GM12878 (cell line): ENCODE data around the gene GOPC. TPM values are rescaled to one million over a fixed set of nuclear protein-coding genes. Genes with fewer than 3 reads are reported as not detected.

Experiments
- ATF2 ChIP-seq: IDR thresholded peaks from 2 replicates; pipeline ENCODE4 v1.6.1; 2012; ENCODE audit warnings: low read length, inconsistent platforms
- CHD4 ChIP-seq: fragments of 200-600 bp; sonication (generic); IDR thresholded peaks from 2 replicates; pipeline ENCODE4 v1.6.1; 2016; ENCODE audit warnings: mild to moderate bottlenecking
- E2F4 ChIP-seq: IDR thresholded peaks from 2 replicates; pipeline ENCODE4 v1.6.1; 2012; ENCODE audit warnings: low read depth, low read length, improper control_type of control experiment
- E2F8 ChIP-seq: fragments of 450-650 bp; IDR thresholded peaks from 2 replicates; pipeline ENCODE4 v1.6.1; 2018; ENCODE audit warnings: mild to moderate bottlenecking, low read depth, moderate library complexity; ENCODE audit not compliant: partially characterized antibody
- ELK1 ChIP-seq: IDR thresholded peaks from 2 replicates; pipeline ENCODE4 v1.6.1; 2012; ENCODE audit warnings: low read depth, low read length, improper control_type of control experiment
- HDAC2 ChIP-seq: fragments of 200-600 bp; sonication (generic); IDR thresholded peaks from 2 replicates; pipeline ENCODE4 v1.6.1; 2017
- MEF2B ChIP-seq: fragments of 450-650 bp; IDR thresholded peaks from 2 replicates; pipeline ENCODE4 v1.6.1; 2018; ENCODE audit warnings: mild to moderate bottlenecking, moderate library complexity; ENCODE audit not compliant: partially characterized antibody, poor library complexity, severe bottlenecking
- MXI1 ChIP-seq: fragments of 150-350 bp; IDR thresholded peaks from 2 replicates; pipeline ENCODE4 v1.6.1; 2011; ENCODE audit warnings: low read depth, mild to moderate bottlenecking, inconsistent platforms, low read length, improper control_type of control experiment
- POLR2AphosphoS2 ChIP-seq: IDR thresholded peaks from 2 replicates; pipeline ENCODE4 v1.6.1; 2011; ENCODE audit warnings: low read depth, mild to moderate bottlenecking, low read length, improper control_type of control experiment, moderate library complexity
- RAD51 ChIP-seq: fragments of 450-650 bp; IDR thresholded peaks from 2 replicates; pipeline ENCODE4 v1.6.1; 2016; ENCODE audit warnings: moderate library complexity, mild to moderate bottlenecking, inconsistent platforms
- RB1 ChIP-seq: fragments of 450-650 bp; formaldehyde crosslinking; IDR thresholded peaks from 2 replicates; pipeline ENCODE4 v1.6.1; 2017; ENCODE audit warnings: mild to moderate bottlenecking, borderline replicate concordance
- SMAD5 ChIP-seq: IDR thresholded peaks from 2 replicates; pipeline ENCODE4 v1.6.1; 2016; ENCODE audit warnings: antibody characterized with exemption, low read depth
- TCF3 ChIP-seq: IDR thresholded peaks from 2 replicates; pipeline ENCODE4 v1.6.1; 2012; ENCODE audit warnings: low read depth, mild to moderate bottlenecking, low read length, borderline replicate concordance; ENCODE audit not compliant: insufficient read depth
- TCF7 ChIP-seq: IDR thresholded peaks from 2 replicates; pipeline ENCODE4 v1.6.1; 2014; ENCODE audit warnings: antibody characterized with exemption, borderline replicate concordance
- ZZZ3 ChIP-seq: IDR thresholded peaks from 2 replicates; pipeline ENCODE4 v1.6.1; 2011; ENCODE audit warnings: low read depth; ENCODE audit not compliant: control insufficient read depth, insufficient read length
- polyA plus RNA-seq, 11 experiments: library from polyadenylated mRNA; depleted of rRNA in 4 of 11; unstranded in 6 of 11; stranded (reverse) in 5 of 11; fragments of >200 nt; fragmentation: Nextera tagmentation in 4 of 11; fragmentation: Illumina TruSeq in 1 of 11; extraction: Ambion mirVana in 4 of 11; extraction: Trizol in 1 of 11; gene quantifications; 1 replicate in 1 of 11; 2 replicates in 10 of 11; pipeline versions ENCODE4 v1.2.1 to v1.2.3, GENCODE V29; 2011 to 2016; ENCODE audit warnings: inconsistent platforms in 2 of 11, missing spikeins in 2 of 11, low read depth in 1 of 11
- total RNA-seq, 4 experiments: library from RNA; depleted of rRNA in 3 of 4; stranded (reverse); fragments of >200 nt in 3 of 4; fragmentation: Illumina TruSeq in 1 of 4; extraction: Trizol in 1 of 4; gene quantifications; 2 replicates each; pipeline versions ENCODE4 v1.2.1 to v1.2.3, GENCODE V29; 2013 to 2021
- TF ChIP-seq, protein P1 (sequence below): fragments of 450-650 bp; IDR thresholded peaks from 2 replicates; pipeline ENCODE4 v1.6.1; 2017; ENCODE audit warnings: antibody characterized with exemption, mild to moderate bottlenecking, moderate library complexity
- TF ChIP-seq, protein P2 (sequence below): fragments of 450-650 bp; IDR thresholded peaks from 2 replicates; pipeline ENCODE4 v1.6.1; 2018; ENCODE audit warnings: borderline replicate concordance, mild to moderate bottlenecking; ENCODE audit not compliant: partially characterized antibody

Gene GOPC
- total and polyA plus RNA-seq, 10 of the 15 experiments (the other 5 are each of a cell fraction or from before 2014, with no cell fraction given), result 5.8 to 28.5 (median 18.0) TPM

DNA sequence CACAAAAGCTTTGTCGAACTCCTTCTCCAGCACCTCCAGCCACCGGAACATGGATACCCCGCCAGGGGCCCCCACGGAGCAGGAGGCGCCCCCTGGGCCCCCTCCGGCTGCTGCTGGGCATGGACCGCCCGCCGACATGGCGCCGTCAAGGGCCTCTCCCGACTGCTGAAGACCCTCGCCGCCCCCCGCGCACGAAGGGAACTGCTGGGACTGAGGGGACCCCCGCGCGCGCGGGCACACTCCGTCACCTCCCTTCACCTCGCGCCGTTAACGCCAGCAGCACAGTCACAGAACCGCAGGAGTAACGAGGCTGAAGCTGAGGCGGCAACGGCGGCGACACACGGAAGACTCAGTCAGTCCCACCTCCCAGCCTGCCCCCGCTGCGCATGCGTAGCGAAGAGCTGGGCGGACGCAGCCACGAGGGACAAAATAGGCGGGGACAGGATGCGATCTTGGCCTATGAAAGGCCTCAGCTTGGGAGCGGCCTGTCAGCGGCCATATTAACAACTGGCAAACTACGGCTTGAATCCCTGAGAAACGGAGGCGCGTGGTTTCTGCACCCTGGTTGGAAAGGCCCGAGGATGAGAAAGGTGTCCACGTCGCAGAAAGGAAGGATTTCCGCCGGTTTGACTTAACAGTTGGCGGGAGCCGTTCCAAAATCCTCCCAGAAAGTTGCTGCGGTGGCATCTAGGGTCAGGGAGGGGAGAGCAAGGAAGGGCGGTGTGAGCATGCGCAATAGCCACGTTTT, at the start of gene GOPC (continued):
- TF ChIP-seq ELK1 (0 out of 2 replicates have a peak, but pooled peaks have one; percentile 25), TCF7 (no peak), SMAD5 (peak; percentile 66), E2F4 (no peak), CHD4 (no peak), E2F8 (no peak), RB1 (peak; percentile 52), HDAC2 (no peak), RAD51 (peak; percentile 81), MEF2B (peak; percentile 55), MXI1 (peak; percentile 78), ATF2 (no peak), TCF3 (no peak), ZZZ3 (no peak), POLR2AphosphoS2 (peak; percentile 89)
- TF ChIP-seq, protein P1, sequence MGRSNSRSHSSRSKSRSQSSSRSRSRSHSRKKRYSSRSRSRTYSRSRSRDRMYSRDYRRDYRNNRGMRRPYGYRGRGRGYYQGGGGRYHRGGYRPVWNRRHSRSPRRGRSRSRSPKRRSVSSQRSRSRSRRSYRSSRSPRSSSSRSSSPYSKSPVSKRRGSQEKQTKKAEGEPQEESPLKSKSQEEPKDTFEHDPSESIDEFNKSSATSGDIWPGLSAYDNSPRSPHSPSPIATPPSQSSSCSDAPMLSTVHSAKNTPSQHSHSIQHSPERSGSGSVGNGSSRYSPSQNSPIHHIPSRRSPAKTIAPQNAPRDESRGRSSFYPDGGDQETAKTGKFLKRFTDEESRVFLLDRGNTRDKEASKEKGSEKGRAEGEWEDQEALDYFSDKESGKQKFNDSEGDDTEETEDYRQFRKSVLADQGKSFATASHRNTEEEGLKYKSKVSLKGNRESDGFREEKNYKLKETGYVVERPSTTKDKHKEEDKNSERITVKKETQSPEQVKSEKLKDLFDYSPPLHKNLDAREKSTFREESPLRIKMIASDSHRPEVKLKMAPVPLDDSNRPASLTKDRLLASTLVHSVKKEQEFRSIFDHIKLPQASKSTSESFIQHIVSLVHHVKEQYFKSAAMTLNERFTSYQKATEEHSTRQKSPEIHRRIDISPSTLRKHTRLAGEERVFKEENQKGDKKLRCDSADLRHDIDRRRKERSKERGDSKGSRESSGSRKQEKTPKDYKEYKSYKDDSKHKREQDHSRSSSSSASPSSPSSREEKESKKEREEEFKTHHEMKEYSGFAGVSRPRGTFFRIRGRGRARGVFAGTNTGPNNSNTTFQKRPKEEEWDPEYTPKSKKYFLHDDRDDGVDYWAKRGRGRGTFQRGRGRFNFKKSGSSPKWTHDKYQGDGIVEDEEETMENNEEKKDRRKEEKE, result no peak
- TF ChIP-seq, protein P2, sequence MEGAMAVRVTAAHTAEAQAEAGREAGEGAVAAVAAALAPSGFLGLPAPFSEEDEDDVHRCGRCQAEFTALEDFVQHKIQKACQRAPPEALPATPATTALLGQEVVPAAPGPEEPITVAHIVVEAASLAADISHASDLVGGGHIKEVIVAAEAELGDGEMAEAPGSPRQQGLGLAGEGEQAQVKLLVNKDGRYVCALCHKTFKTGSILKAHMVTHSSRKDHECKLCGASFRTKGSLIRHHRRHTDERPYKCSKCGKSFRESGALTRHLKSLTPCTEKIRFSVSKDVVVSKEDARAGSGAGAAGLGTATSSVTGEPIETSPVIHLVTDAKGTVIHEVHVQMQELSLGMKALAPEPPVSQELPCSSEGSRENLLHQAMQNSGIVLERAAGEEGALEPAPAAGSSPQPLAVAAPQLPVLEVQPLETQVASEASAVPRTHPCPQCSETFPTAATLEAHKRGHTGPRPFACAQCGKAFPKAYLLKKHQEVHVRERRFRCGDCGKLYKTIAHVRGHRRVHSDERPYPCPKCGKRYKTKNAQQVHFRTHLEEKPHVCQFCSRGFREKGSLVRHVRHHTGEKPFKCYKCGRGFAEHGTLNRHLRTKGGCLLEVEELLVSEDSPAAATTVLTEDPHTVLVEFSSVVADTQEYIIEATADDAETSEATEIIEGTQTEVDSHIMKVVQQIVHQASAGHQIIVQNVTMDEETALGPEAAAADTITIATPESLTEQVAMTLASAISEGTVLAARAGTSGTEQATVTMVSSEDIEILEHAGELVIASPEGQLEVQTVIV, result no peak
